ENCODE data around the gene EIF2B2.
"Not testable (repeated sequence)": the region's sequence is repeated elsewhere in the genome, so short reads cannot be mapped to it uniquely, and the experiment has no call there.

The EIF2B2 gene

GRCh38 chr14:74994182-74994581 is 8.5 kb upstream of the EIF2B2 start:
- not testable (repeated sequence) for DNase-seq (ENCODE audit: low read depth in 2 of 2)

- DNase-seq (ENCODE audit: low read depth in 2 of 2), result not testable (repeated sequence)
These were observed 6.9 kb upstream of the EIF2B2 start for GRCh38 chr14:74995781-74996180.

GRCh38 chr14:75001261-75001660 is 1.5 kb upstream of the EIF2B2 start:
- DNase-seq (ENCODE audit: low read depth in 2 of 2), result no peak

- DNase-seq (ENCODE audit: low read depth in 2 of 2), result no peak
These were observed 822 bp upstream of the EIF2B2 start for GRCh38 chr14:75001899-75002298.

GRCh38 chr14:75003250-75004027 is 718 bp downstream of the EIF2B2 start:
- no peak for DNase-seq (ENCODE audit: low read depth in 2 of 2)

GRCh38 chr14:75005357-75005756 is 2.6 kb downstream of the EIF2B2 start:
- no peak for DNase-seq (ENCODE audit: low read depth in 2 of 2)

GRCh38 chr14:75009176-75009575 is 6.5 kb downstream of the EIF2B2 start:
- DNase-seq (ENCODE audit: low read depth in 2 of 2), result no peak

GRCh38 chr14:75010472-75011093 is 7.9 kb downstream of the EIF2B2 start:
- DNase-seq (ENCODE audit: low read depth in 2 of 2), result no peak

GRCh38 chr14:75011356-75011994 is 8.8 kb downstream of the EIF2B2 start:
- no peak for DNase-seq (ENCODE audit: low read depth in 2 of 2)

GRCh38 chr14:75013290-75013689 is 10.6 kb downstream of the EIF2B2 start:
- no peak for DNase-seq (ENCODE audit: low read depth in 2 of 2)

- DNase-seq (ENCODE audit: low read depth in 2 of 2), result no peak
These were observed 12.8 kb downstream of the EIF2B2 start for GRCh38 chr14:75015496-75015895.

- DNase-seq (ENCODE audit: low read depth in 2 of 2), result no peak
These were observed 14.1 kb downstream of the EIF2B2 start for GRCh38 chr14:75016815-75017214.

GRCh38 chr14:75018694-75019093 is 16.0 kb downstream of the EIF2B2 start:
- no peak for DNase-seq (ENCODE audit: low read depth in 2 of 2)

GRCh38 chr14:75022655-75023054 is 19.9 kb downstream of the EIF2B2 start:
- no peak for DNase-seq (ENCODE audit: low read depth in 2 of 2)

- no peak for DNase-seq (ENCODE audit: low read depth in 2 of 2)
These were observed 20.4 kb downstream of the EIF2B2 start for GRCh38 chr14:75023108-75023507.

GRCh38 chr14:75025082-75025481 is 22.4 kb downstream of the EIF2B2 start:
- DNase-seq (ENCODE audit: low read depth in 2 of 2), result no peak

- DNase-seq (ENCODE audit: low read depth in 2 of 2), result no peak
These were observed 23.2 kb downstream of the EIF2B2 start for GRCh38 chr14:75025876-75026275.

GRCh38 chr14:75030147-75030546 is 27.4 kb downstream of the EIF2B2 start:
- DNase-seq (ENCODE audit: low read depth in 2 of 2), result no peak

GRCh38 chr14:75032939-75033338 is 30.2 kb downstream of the EIF2B2 start:
- no peak for DNase-seq (ENCODE audit: low read depth in 2 of 2)

- no peak for DNase-seq (ENCODE audit: low read depth in 2 of 2)
These were observed 37.8 kb downstream of the EIF2B2 start for GRCh38 chr14:75040507-75040906.

GRCh38 chr14:75040959-75041358 is 38.2 kb downstream of the EIF2B2 start:
- no peak for DNase-seq (ENCODE audit: low read depth in 2 of 2)

GRCh38 chr14:75041613-75042012 is 38.9 kb downstream of the EIF2B2 start:
- DNase-seq (ENCODE audit: low read depth in 2 of 2), result no peak

GRCh38 chr14:75042035-75042434 is 39.3 kb downstream of the EIF2B2 start:
- no peak for DNase-seq (ENCODE audit: low read depth in 2 of 2)
